ES-I3 (cell line): ENCODE data around the gene ZNF420.
"Not testable (repeated sequence)": the region's sequence is repeated elsewhere in the genome, so short reads cannot be mapped to it uniquely, and the experiment has no call there.

Experiments
- H3K36me3 ChIP-seq: 2 replicates; pipeline ENCODE4 v1.6.1; 2013; ENCODE audit warnings: mild to moderate bottlenecking, low read length, control low read depth, moderate library complexity; ENCODE audit not compliant: insufficient read depth
- H3K4me1 ChIP-seq: 2 replicates; pipeline ENCODE4 v1.6.1; 2013; ENCODE audit warnings: mild to moderate bottlenecking, control low read depth, low read length; ENCODE audit not compliant: insufficient read depth
- H3K9ac ChIP-seq: 2 replicates; pipeline ENCODE4 v1.6.1; 2013; ENCODE audit warnings: low read depth, mild to moderate bottlenecking, low read length, moderate library complexity
- H3K9me3 ChIP-seq: 2 replicates; pipeline ENCODE4 v1.6.1; 2013; ENCODE audit warnings: mild to moderate bottlenecking, low read length, moderate library complexity; ENCODE audit not compliant: control insufficient read depth, insufficient read depth

The ZNF420 gene

GRCh38 chr19:37077934-37078716 is at the start of gene ZNF420:
Gene ZNF420, plus strand, starts transcription at chr19:37078433. Its CDS starts 10,686 bp downstream, at chr19:37089119.
- Histone ChIP-seq H3K4me1 (no peaks in the 10 kb centered on the region), H3K9me3 (peaks cover under 1% of the 10 kb centered on the region; the same call in 1 of the 2 replicates), H3K9ac (peak within 1 kb of the TSS; percentile 92), H3K36me3 (no peaks in the 10 kb centered on the region)

GRCh38 chr19:37045140-37045539 is 33.1 kb upstream of the ZNF420 start:
- Histone ChIP-seq H3K4me1 (no peaks in the 10 kb centered on the region), H3K9ac (no peak overlapping the region), H3K36me3 (no peaks in the 10 kb centered on the region), H3K9me3 (0 out of 2 replicates have a peak, but pooled peaks cover 4% of the 10 kb centered on the region)

- H3K9me3 ChIP-seq: no peaks in the 10 kb centered on the region; the same call in none of the 2 replicates
- H3K36me3 ChIP-seq: no peaks in the 10 kb centered on the region
- H3K9ac ChIP-seq: no peak overlapping the region
- no peaks in the 10 kb centered on the region for H3K4me1 ChIP-seq
Observed at GRCh38 chr19:37055330-37055729, 22.9 kb upstream of the ZNF420 start.

- no peaks in the 10 kb centered on the region for H3K4me1 ChIP-seq
- H3K36me3 ChIP-seq: no peaks in the 10 kb centered on the region
- no peak overlapping the region for H3K9ac ChIP-seq
- H3K9me3 ChIP-seq: no peaks in the 10 kb centered on the region; the same call in none of the 2 replicates
Observed at GRCh38 chr19:37056776-37057175, 21.5 kb upstream of the ZNF420 start.

DNA sequence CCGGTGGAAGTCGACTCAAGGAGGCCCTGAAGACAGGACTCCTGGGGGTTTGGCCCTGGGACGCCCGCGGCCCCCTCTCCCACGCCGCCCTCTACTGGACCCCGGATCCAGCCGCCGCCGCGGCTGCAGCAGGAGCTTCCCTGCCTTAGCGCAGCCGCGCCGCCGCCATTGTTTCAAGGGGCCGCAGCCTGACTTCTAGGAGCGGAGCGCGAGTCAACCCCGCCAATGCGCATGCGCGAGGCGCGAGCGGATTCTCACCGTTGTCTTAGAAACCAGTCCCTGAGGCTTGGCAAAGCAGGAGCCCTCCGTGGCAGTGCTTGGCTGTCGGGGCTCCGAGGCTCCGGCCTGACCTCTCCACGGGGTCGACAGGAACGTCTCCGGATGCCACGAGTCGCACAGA is 19.1 kb upstream of the ZNF420 start:
- no peaks in the 10 kb centered on the region for H3K4me1 ChIP-seq
- H3K9ac ChIP-seq: no peak overlapping the region
- no peaks in the 10 kb centered on the region for H3K36me3 ChIP-seq
- no peaks in the 10 kb centered on the region; the same call in none of the 2 replicates for H3K9me3 ChIP-seq

- not testable (repeated sequence) for H3K9me3 ChIP-seq, H3K9ac ChIP-seq, H3K4me1 ChIP-seq, H3K36me3 ChIP-seq
Observed at GRCh38 chr19:37064886-37065285, 13.3 kb upstream of the ZNF420 start.

DNA sequence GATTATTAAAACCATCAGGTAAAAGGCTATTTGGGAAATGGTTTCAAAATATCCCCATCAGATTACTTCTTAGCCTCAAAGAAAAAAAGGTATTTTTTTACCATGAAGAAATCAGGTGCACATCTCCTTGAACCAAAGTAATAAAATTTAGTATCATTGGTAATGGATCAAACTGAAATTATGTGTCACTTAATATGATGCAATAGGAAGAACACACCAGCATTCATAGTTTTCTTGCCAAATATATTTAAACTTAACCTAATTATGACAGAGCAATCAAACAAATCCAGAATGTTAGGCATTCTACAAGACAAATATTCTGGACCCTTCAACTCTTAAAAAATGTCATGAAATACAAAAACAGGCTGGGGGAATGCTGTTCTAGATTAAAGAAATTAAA is 4.1 kb upstream of the ZNF420 start:
- Histone ChIP-seq H3K9me3 (no peaks in the 10 kb centered on the region), H3K9ac (no peak overlapping the region), H3K4me1 (no peaks in the 10 kb centered on the region), H3K36me3 (no peaks in the 10 kb centered on the region)

- Histone ChIP-seq H3K9ac (no peak overlapping the region), H3K9me3 (no peaks in the 10 kb centered on the region), H3K36me3 (no peaks in the 10 kb centered on the region), H3K4me1 (no peaks in the 10 kb centered on the region)
Observed at GRCh38 chr19:37074819-37075362, 3.3 kb upstream of the ZNF420 start.

- not testable (repeated sequence) for H3K9me3 ChIP-seq, H3K9ac ChIP-seq, H3K36me3 ChIP-seq, H3K4me1 ChIP-seq
Observed at GRCh38 chr19:37076524-37076923, 1.7 kb upstream of the ZNF420 start.

DNA sequence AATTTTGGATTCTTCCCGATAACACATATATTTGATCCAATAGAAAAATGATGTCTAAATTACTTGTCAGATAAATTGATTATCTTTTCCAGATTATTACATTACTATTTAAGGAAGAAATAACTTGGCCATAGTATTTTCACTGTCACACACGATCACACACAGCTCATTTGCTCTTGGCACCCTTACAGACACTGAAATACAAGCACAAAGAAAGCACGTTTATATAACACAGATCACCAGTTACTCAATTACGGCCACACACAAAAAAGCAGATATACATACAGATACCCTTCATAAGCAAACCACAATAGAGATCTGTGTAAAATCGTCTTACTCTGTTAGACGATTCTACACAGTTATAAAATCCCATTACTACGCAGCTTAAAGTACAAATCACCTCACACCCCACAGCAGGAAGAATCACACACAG is 716 bp upstream of the ZNF420 start:
- H3K36me3 ChIP-seq: no peaks in the 10 kb centered on the region
- H3K9ac ChIP-seq: peak overlapping the region; percentile 92
- H3K9me3 ChIP-seq: no peaks in the 10 kb centered on the region
- H3K4me1 ChIP-seq: no peaks in the 10 kb centered on the region

DNA sequence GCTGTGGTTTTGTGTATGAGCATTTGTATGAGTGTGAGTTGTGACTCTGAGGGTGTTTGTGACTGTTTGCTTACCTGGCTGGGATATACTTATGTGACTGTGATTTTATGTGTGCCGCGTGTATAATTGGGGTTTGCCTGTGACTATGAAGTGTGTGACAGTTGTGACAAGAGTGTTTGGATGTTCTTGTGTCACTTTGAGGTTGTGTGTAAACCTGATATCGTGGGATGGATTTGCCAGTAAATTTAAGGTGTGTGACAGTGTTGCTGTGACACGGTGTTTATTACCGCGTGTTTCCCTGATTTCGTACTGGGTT is 442 bp downstream of the ZNF420 start:
- Histone ChIP-seq H3K9me3 (peaks cover 5% of the 10 kb centered on the region; the same call in 1 of the 2 replicates), H3K4me1 (no peaks in the 10 kb centered on the region), H3K9ac (peak overlapping the region; percentile 92), H3K36me3 (no peaks in the 10 kb centered on the region)

- no peaks in the 10 kb centered on the region for H3K36me3 ChIP-seq
- H3K9me3 ChIP-seq: peaks cover 5% of the 10 kb centered on the region; the same call in 1 of the 2 replicates
- H3K9ac ChIP-seq: peak overlapping the region; percentile 92
- no peaks in the 10 kb centered on the region for H3K4me1 ChIP-seq
Observed at GRCh38 chr19:37079238-37079637, 1.0 kb downstream of the ZNF420 start.

GRCh38 chr19:37082307-37082706 is 4.1 kb downstream of the ZNF420 start:
- H3K36me3 ChIP-seq: no peaks in the 10 kb centered on the region
- peaks cover 5% of the 10 kb centered on the region; the same call in 1 of the 2 replicates for H3K9me3 ChIP-seq
- H3K9ac ChIP-seq: no peak overlapping the region
- H3K4me1 ChIP-seq: no peaks in the 10 kb centered on the region

DNA sequence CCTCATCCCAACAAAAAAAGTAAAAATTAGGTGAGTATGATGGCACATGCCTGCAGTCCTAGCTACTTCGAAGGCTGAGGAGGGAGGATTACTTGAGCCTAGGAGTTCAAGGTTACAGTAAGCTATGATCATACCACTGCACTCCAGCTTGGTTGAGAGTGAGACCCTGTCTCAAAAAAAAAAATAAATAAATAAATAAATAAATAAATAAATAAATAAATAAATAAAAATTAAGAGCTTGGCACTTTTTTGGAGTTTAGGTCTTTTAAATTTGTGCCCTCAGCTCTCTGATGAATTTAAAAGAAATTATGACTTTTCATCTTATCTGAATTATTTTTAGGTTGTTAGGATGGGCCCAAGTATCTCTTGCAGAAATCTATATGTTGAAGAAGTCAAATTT is 8.9 kb downstream of the ZNF420 start:
- H3K9me3 ChIP-seq: peaks cover 8% of the 10 kb centered on the region
- H3K36me3 ChIP-seq: no peaks in the 10 kb centered on the region; the same call in 1 of the 2 replicates
- H3K4me1 ChIP-seq: no peaks in the 10 kb centered on the region
- H3K9ac ChIP-seq: no peak overlapping the region

- Histone ChIP-seq H3K4me1 (no peaks in the 10 kb centered on the region), H3K36me3 (no peaks in the 10 kb centered on the region), H3K9ac (no peak overlapping the region), H3K9me3 (no peaks in the 10 kb centered on the region; the same call in 1 of the 2 replicates)
Observed at GRCh38 chr19:37095859-37096258, 17.6 kb downstream of the ZNF420 start.
